OCI-LY1 (cell line): ENCODE measurements around the gene THAP8.

Source experiments
- H2AFZ ChIP-seq: fragments of 200-600 bp; sonication (generic), shearing (Covaris generic); 2 replicates; pipeline ENCODE4 v1.6.0; 2014; ENCODE audit warnings: antibody characterized with exemption, mild to moderate bottlenecking, low read length
- H3F3A ChIP-seq: fragments of 200-600 bp; sonication (generic), shearing (Covaris generic); 2 replicates; pipeline ENCODE4 v1.6.0; 2014; ENCODE audit warnings: mild to moderate bottlenecking, antibody characterized with exemption, low read length, moderate library complexity; ENCODE audit not compliant: insufficient read depth
- H3K27ac ChIP-seq: fragments of 200-600 bp; sonication (generic); 2 replicates; pipeline ENCODE4 v1.5.1; 2014; ENCODE audit warnings: low read length, mixed run types, mild to moderate bottlenecking, low read depth; ENCODE audit not compliant: poor library complexity, severe bottlenecking
- H3K27me3 ChIP-seq: fragments of 200-600 bp; sonication (generic); 2 replicates; pipeline ENCODE4 v1.6.0; 2014; ENCODE audit warnings: antibody characterized with exemption, mild to moderate bottlenecking, low read length, moderate library complexity; ENCODE audit not compliant: insufficient read depth
- H3K36me3 ChIP-seq: fragments of 200-600 bp; sonication (generic); 2 replicates; pipeline ENCODE4 v1.6.1; 2014; ENCODE audit warnings: mild to moderate bottlenecking, antibody characterized with exemption, low read length, moderate library complexity, mixed read lengths; ENCODE audit not compliant: insufficient read depth
- H3K4me1 ChIP-seq: fragments of 200-600 bp; sonication (generic); 2 replicates; pipeline ENCODE4 v1.5.1; 2014; ENCODE audit warnings: mild to moderate bottlenecking, low read length, moderate library complexity; ENCODE audit not compliant: insufficient read depth, severe bottlenecking
- H3K4me2 ChIP-seq: fragments of 200-600 bp; sonication (generic), shearing (Covaris generic); 2 replicates; pipeline ENCODE4 v1.6.1; 2014; ENCODE audit warnings: low read length
- H3K4me3 ChIP-seq: fragments of 200-600 bp; sonication (generic); 2 replicates; pipeline ENCODE4 v1.5.1; 2014; ENCODE audit warnings: low read length, low read depth, mild to moderate bottlenecking, mixed read lengths; ENCODE audit not compliant: poor library complexity, severe bottlenecking
- H3K79me2 ChIP-seq: fragments of 200-600 bp; shearing (Covaris generic); 2 replicates; pipeline ENCODE4 v1.6.1; 2016; ENCODE audit warnings: mixed run types, low read length, mixed read lengths; ENCODE audit not compliant: insufficient read depth
- H3K9ac ChIP-seq: fragments of 200-600 bp; sonication (generic), shearing (Covaris generic); 2 replicates; pipeline ENCODE4 v1.6.1; 2014; ENCODE audit warnings: mild to moderate bottlenecking, low read length, mixed read lengths
- H3K9me2 ChIP-seq: fragments of 200-600 bp; sonication (generic), shearing (Covaris generic); 2 replicates; pipeline ENCODE4 v1.6.1; 2014; ENCODE audit warnings: low read depth, mild to moderate bottlenecking, low read length, mixed read lengths
- H3K9me3 ChIP-seq: fragments of 200-600 bp; shearing (Covaris generic); 2 replicates; pipeline ENCODE4 v1.6.1; 2014; ENCODE audit warnings: low read length, mixed read lengths
- H4K20me1 ChIP-seq: fragments of 200-600 bp; sonication (generic), shearing (Covaris generic); 2 replicates; pipeline ENCODE4 v1.6.0; 2016; ENCODE audit warnings: mild to moderate bottlenecking, low read length; ENCODE audit not compliant: insufficient read depth
- CTCF ChIP-seq: fragments of 200-600 bp; sonication (generic), shearing (Covaris generic); IDR thresholded peaks from 2 replicates; pipeline ENCODE4 v1.5.1; 2017; ENCODE audit warnings: mild to moderate bottlenecking, antibody characterized with exemption, low read length, moderate library complexity, mixed read lengths
- EZH2 ChIP-seq: fragments of 200-600 bp; sonication (generic), shearing (Covaris generic); IDR thresholded peaks from 2 replicates; pipeline ENCODE4 v1.8.0; 2017; ENCODE audit warnings: borderline replicate concordance, mixed run types, mild to moderate bottlenecking, antibody characterized with exemption, low read length, moderate library complexity, mixed read lengths

THAP8 gene

GRCh38 chr19:36100476-36100875 lies 46.4 kb upstream of the THAP8 start:
- H3K27ac ChIP-seq, result no peak overlapping the region
- TF ChIP-seq CTCF (no peak), EZH2 (no peak)
- no peaks in the 10 kb centered on the region for H3K9me3 ChIP-seq
- H3F3A ChIP-seq, result no peaks in the 10 kb centered on the region
- peaks cover 88% of the 10 kb centered on the region for H3K36me3 ChIP-seq
- H3K9ac ChIP-seq, result no peak overlapping the region
- no peaks in the 10 kb centered on the region for H3K79me2 ChIP-seq
- no peaks in the 10 kb centered on the region for H3K4me1 ChIP-seq
- H3K9me2 ChIP-seq, result no peaks in the 10 kb centered on the region
- no peak overlapping the region for H3K4me2 ChIP-seq
- H3K4me3 ChIP-seq, result no peak overlapping the region
- no peaks in the 10 kb centered on the region for H3K27me3 ChIP-seq
- H4K20me1 ChIP-seq, result no peaks in the 10 kb centered on the region
- H2AFZ ChIP-seq, result no peak overlapping the region

GRCh38 chr19:36099166-36099785 lies 45.2 kb upstream of the THAP8 start:
- Histone ChIP-seq H3K9ac (no peak overlapping the region), H4K20me1 (no peaks in the 10 kb centered on the region), H3K79me2 (no peaks in the 10 kb centered on the region), H3K9me2 (no peaks in the 10 kb centered on the region), H3K27ac (no peak overlapping the region), H3F3A (no peaks in the 10 kb centered on the region), H3K9me3 (no peaks in the 10 kb centered on the region), H2AFZ (no peak overlapping the region), H3K4me2 (no peak overlapping the region), H3K4me3 (no peak overlapping the region), H3K27me3 (no peaks in the 10 kb centered on the region), H3K36me3 (peaks cover 85% of the 10 kb centered on the region), H3K4me1 (no peaks in the 10 kb centered on the region)
- TF ChIP-seq CTCF, result no peak
- TF ChIP-seq EZH2, result no peak

GRCh38 chr19:36097036-36097435 lies 43.0 kb upstream of the THAP8 start:
- Histone ChIP-seq H3K4me3 (no peak overlapping the region), H2AFZ (no peak overlapping the region), H3K9me2 (no peaks in the 10 kb centered on the region), H3K36me3 (peaks cover 85% of the 10 kb centered on the region), H3K27ac (no peak overlapping the region), H3K9ac (no peak overlapping the region), H4K20me1 (no peaks in the 10 kb centered on the region), H3K27me3 (no peaks in the 10 kb centered on the region), H3K79me2 (no peaks in the 10 kb centered on the region), H3K9me3 (no peaks in the 10 kb centered on the region), H3K4me2 (no peak overlapping the region), H3F3A (no peaks in the 10 kb centered on the region), H3K4me1 (no peaks in the 10 kb centered on the region)
- no peak for TF ChIP-seq EZH2
- no peak for TF ChIP-seq CTCF
